Measurements from ENCODE around the gene EIF3CL. TPM values are rescaled to one million over a fixed set of nuclear protein-coding genes. Genes with fewer than 3 reads are reported as not detected.
"Not testable (repeated sequence)": the region's sequence is repeated elsewhere in the genome, so short reads cannot be mapped to it uniquely, and the experiment has no call there.

The EIF3CL gene
- 133 TPM for total RNA-seq

DNA sequence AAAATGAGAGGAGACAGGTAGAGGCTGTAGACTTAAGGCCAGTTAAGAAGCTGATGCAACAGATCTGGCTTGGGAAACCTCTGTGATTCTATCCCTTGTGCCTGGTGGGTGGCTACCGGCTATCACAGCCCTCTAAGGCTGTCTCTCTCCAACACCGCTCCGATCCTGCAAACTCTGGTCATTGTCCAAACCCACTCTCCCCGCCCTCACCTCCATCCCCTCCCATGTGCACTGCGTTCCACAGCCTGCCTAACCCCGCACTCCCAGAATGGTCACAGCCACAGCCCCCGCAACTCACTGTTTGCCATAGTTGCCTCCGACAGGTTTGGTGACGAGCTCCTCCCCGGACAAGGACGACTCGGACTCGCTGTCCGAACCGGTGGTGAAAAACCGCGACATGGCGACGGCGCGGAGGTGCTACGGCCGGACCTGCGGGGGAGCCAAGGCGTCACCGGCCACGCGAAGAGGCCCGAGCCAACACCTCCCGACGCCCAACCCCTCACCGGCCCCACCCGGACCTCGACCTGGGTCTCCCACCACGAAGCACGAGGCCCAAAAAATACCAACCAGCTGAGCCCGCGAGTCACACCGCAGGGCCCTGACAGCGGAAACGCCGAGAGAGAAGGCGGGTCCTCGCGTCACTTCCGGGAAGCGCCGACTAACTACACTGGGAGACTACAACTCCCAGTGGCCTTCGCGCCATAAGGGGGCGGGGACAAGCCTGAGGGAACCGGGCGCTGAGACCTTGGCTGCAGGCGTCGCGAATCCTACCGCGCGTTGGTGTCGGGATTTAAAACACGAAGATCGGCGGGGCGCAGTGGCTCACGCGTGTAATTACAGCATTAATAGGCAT is at the start of gene EIF3CL:
Gene EIF3CL (minus strand): TSS at position 622 of the 853 bp plus-strand sequence. CDS start 223 bp downstream, at position 399.
- DNase-seq: not testable (repeated sequence)

DNA sequence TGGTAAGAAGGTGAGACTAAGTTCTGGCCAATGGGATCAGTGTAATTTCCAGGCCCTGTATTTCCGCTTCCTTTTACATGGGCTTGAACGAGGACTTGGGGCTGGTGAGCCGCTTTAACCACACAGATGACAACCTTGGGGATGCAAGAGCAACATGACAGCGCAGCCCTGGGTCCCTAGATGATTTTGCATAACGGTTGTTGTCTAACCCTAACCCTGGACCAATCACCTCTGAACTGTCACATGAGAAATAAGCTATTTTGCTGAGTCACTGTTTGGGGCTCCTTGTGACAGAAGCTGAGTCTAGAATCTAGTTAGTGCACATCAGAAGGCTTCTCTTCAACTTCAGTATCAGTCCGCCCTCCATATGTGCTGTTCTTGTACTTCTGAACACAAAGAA is 43.4 kb upstream of the EIF3CL start:
- not testable (repeated sequence) for DNase-seq

DNA sequence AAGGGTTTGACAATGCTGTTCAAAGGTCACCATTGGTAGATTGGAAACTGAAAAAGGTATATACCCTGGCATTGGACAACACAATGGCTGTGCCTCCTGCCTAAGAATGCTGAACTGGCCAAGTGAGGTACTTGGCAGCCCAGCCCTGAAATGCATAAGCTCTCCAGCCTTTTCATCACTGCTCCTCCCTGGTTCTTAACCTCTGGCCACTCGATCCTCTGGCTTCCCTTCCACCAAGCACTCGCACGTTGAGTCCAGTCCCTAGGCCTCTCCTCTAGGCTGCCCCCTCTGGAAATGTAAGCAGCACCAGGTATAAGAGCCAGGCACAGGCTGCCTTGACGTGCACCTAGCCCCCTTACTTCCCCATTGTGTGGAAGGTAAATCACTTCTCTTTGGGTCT is 42.7 kb upstream of the EIF3CL start:
- DNase-seq: not testable (repeated sequence)

GRCh38 chr16:28443943-28444342 is 40.3 kb upstream of the EIF3CL start:
- not testable (repeated sequence) for DNase-seq

GRCh38 chr16:28438899-28439298 is 35.3 kb upstream of the EIF3CL start:
- DNase-seq: not testable (repeated sequence)

- not testable (repeated sequence) for DNase-seq
These were observed 31.7 kb upstream of the EIF3CL start for GRCh38 chr16:28435340-28435739.

DNA sequence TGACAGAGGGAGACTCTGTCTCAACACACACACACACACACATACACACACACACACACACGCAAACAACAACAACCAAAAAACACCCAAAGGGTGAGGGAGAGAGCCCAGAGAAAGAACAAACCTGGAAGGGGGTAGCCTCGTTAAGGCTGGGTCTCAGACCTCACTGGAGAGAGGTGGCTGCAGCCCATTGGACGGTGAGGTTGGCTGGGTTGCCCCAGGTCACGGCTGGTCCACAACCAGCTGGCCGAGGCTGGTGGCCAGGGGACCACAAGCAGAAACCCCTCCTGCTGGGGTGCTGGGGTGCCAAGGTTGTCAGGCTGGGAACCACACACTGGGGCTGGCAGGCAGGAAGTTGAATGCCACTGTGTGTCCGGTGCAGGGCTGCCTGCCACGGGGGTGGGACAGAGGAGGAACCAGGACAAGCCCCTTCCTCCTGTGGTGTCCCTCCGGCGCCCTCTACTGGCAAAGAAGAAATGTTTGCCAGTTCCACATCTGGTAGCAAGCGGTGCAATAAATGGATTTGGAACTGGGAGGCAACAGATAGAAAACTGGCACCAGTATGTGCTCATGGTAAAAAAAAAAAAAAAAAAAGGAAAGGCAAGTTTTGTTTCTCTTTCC is 22.5 kb upstream of the EIF3CL start:
- not testable (repeated sequence) for DNase-seq

- not testable (repeated sequence) for DNase-seq
These were observed 17.6 kb upstream of the EIF3CL start for GRCh38 chr16:28421071-28421750.

DNA sequence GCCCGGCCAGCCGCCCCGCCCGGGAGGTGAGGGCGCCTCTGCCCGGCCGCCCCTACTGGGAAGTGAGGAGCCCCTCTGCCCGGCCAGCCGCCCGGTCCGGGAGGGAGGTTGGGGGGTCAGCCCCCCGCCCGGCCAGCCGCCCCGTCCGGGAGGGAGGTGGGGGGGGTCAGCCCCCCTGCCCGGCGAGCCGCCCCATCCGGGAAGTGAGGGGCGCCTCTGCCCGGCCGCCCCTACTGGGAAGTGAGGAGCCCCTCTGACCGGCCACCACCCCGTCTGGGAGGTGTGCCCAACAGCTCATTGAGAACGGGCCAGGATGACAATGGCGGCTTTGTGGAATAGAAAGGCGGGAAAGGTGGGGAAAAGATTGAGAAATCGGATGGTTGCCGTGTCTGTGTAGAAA is 13.4 kb upstream of the EIF3CL start:
- not testable (repeated sequence) for DNase-seq

DNA sequence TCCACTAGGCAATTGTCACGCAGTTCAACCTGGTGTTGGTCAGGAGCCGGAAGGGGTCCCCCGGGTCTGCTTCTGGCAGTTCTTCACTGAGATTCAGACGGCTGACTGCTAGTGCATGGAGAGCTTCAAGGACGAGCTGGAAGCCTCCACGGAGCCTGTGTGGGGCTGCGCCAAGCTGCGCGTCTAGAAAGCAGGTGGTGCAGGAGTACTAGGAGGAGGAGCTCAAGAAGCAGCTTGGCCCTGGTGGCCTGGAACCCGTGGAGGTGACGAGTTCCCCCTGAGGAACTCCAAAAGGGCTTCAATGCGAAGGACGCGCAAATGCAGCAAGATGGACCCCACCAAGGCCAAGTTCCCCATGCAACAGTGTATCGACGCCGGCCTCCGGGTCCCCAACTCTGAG is 10.9 kb upstream of the EIF3CL start:
- not testable (repeated sequence) for DNase-seq

GRCh38 chr16:28413585-28413984 is 9.9 kb upstream of the EIF3CL start:
- not testable (repeated sequence) for DNase-seq

DNA sequence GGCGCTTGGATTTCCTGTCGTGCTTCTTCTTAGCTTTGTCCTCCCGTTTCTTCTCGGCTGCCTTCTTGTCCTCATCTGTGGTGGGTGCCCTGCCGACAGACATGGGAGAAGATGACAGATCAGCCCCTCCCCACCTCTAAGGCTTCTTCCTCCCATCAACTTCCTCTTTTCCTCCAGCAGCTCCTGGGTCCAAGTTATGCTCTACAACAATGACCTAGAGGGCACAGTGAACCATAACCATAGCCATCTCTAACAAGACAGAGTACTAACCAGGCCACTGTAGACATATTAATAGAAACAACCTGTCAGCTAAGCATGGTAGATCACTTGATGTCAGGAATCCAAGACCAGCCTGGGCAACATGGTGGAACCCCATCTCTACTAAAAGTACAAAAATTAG is 11.6 kb downstream of the EIF3CL start:
- DNase-seq: not testable (repeated sequence)

DNA sequence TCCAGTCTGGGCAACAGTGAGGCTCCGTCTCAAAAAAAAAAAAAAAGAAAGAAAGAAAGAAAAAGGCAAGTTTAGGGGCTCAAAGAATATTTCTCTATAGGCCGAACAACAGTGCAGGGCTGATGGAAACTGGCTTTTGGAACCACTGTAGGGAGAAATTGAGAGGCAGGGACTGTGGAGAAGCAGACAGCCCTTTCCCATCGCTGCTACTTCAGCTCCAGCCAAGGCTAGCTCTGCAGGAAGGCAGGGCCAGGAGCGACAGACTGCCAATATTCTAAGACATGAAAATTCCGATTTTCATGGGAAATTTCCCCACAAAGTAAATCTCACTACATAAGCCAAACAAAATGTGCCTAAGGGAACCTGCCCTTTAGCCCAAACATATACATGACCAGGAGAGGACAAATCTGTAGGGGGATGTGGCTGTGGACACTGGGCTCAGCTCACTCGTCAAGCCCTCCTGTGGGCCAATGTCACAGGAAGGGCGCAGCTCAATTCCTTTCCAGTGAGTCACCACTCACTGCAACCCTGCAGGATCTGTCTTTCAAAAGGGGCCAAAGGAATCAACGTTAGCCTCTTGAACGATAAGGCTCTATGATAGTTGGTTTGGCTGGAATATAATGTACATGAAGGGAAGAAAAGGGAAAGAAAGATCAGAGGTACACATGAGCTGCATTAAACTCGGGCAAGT is 21.3 kb downstream of the EIF3CL start:
- not testable (repeated sequence) for DNase-seq

GRCh38 chr16:28377822-28378221 is 25.8 kb downstream of the EIF3CL start:
- DNase-seq: not testable (repeated sequence)

DNA sequence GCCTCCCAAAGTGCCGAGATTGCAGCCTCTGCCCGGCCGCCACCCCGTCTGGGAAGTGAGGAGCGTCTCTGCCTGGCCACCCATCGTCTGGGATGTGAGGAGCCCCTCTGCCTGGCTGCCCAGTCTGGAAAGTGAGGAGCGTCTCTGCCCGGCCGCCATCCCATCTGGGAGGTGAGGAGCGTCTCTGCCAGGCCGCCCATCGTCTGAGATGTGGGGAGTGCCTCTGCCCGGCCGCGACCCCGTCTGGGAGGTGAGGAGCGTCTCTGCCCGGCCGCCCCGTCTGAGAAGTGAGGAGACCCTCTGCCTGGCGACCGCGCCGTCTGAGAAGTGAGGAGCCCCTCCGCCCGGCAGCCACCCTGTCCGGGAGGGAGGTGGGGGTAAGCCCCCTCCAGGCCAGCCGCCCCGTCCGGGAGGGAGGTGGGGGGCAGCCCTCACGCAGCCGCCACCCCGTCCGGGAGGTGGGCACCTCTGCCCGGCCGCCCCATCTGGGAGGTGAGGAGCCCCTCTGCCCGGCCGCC is 26.5 kb downstream of the EIF3CL start:
- DNase-seq: not testable (repeated sequence)

DNA sequence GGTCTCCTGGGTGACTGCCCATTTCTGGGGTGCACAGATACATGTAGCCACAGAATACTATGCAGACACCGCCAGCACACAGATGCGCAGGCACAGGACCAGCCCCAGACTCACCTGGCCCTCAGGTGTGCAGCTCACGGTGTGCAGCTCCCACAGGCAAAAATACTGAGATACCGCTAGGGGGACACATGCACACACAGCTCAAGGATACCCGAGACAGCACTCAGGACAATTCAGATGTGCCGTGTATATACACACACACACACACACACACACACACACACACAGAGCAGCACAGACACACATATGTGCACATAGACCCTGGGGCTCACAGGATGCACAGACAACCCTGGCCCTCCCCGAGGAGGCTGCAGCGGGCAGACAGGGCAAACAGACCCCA is 28.5 kb downstream of the EIF3CL start:
- DNase-seq: not testable (repeated sequence)

DNA sequence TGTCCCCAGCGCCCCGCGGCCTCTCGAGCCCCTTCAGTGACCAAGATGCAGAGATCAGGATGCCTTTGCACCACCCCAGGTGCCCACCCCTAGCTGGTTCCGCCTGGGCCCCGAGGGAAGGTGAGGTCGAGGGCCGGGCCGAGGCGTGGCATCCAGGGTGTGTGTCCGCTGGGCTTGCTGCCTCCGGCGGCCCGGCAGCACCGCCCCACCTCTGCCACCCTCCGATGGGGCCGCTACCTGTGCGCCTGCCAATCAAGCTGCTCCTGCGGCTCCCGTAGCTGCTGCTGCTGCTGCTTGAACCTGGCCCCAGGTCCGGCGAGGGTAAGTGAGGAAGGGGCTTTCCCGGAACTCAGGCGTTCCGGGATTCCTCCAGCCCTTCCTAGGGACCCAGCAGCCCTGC is 29.4 kb downstream of the EIF3CL start:
- DNase-seq: not testable (repeated sequence)

DNA sequence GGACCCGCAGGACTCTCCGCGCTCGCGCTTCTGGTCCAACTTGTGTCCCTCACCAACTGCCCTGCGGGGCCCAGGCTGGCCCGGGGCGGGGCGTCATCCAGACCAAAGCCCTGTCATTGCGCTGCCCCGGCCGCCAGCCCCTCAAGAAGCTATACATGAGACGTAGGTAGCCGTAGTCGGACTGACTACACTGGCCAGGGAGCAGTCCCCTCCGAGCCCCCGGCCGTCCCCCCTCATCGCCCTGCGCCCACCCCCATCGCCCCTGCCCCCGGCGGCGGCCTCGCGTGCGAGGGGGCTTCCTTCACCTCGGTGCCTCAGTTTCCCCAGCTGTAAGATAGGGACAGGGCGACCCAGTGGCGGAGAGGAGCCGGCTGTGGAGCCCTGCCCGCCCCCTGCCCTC is 35.7 kb downstream of the EIF3CL start:
- DNase-seq: peak; percentile 0

DNA sequence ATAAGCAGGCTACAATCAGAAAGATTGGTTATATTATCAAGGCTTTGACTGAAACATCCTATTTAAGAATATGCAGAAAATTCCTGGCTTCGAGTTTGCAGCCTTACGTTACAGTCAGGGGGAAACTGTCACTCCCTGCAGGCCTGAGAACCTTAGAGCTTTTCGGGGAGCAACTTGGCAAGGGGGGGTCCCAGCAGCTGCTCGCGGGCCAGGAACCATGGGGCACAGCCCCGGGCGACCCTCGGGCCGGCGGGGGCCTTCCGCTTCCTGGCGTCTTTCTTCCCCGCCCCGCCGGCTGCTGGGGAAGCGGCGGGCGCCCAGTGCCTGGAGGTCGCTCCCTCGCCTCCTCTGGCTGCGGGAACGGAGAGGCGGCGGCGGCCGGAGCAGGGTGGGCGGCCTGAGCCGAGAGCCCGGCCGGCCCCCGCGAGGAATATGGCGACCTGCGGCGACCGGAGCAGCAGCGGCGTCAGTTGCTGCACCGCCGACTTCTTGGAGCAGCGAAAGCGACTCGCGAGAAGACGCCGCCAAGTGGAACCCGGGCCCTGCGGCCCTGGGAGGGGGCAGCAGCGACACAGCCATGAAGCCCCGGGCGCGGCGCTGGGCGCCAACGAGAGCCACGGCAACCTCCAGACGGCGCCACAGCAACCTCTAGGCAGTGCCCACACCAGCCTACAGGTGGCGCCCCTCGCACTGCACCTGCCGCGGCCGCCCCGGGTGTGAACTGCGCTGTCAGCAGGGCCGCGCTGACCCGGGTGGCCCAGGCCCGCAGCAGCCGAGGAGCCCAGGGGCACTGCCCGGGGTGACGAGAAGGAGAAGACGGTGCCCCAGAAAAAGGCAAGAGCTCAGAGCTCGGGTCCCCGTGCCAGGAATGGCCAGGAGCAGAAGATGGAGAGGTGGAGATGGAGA is 39.1 kb downstream of the EIF3CL start:
- not testable (repeated sequence) for DNase-seq

GRCh38 chr16:28363408-28363807 is 40.2 kb downstream of the EIF3CL start, which contains the start of gene NPIPB6:
TSS of gene NPIPB6 (minus strand) at chr16:28363508. CDS start at chr16:28362822, 686 bp downstream.
- not testable (repeated sequence) for DNase-seq

DNA sequence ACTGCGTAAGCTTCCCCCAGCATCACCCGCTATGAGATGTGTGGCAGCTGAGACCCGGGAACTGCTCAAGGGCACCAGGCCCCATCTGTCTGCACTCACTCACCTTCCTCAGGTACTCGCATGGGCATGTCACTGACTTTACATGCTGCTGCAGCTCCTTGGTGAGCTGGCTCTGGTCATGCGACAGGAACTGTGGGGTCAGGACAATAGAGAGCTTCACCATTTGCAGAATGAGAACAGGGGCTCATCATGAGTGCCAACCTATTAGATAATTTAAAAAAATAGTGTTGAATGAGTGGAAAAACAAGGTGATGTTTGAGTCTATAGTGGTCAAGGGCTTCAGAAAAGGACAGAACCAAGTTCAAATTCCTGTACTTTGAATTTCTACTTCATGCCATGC is 41.0 kb downstream of the EIF3CL start:
- DNase-seq: not testable (repeated sequence)

All from tongue (tissue), 2 donors.